HCT116 (cell line): ENCODE data around the gene HDHD2. TPM values are rescaled to one million over a fixed set of nuclear protein-coding genes. Genes with fewer than 3 reads are reported as not detected.

Experiments
- ATAC-seq: fragments of 200-7000 bp; cut with Tn5 transposase; 2 replicates; pipeline ENCODE4 v1.9.1; 2020; ENCODE audit warnings: mild to moderate bottlenecking, moderate library complexity
- BruUV-seq: library from RNA; stranded (reverse); fragments of 400-500 nt; replicated peaks from 2 replicates; lab custom pipeline; 2021; lab: Mats Ljungman, UMichigan
- CTCF ChIA-PET: fragments of 300-600 bp; sonication (Branson Sonifier 250); formaldehyde crosslinking; loops from one replicate; lab custom pipeline; 2021; ENCODE audit warnings: antibody characterized with exemption; lab: Charles Lee
- POLR2A ChIA-PET: fragments of 300-600, 350-600 bp; sonication (Branson Sonifier 250); formaldehyde crosslinking; loops from one replicate; lab custom pipeline; 2021; ENCODE audit warnings: antibody characterized with exemption; lab: Charles Lee
- RAD21 ChIA-PET, 2 experiments: fragments of 300-600 bp; sonication (Branson Sonifier 250); formaldehyde crosslinking; loops; one replicate each; lab custom pipeline; 2023; ENCODE audit warnings: low total read pairs in 2 of 2; ENCODE audit not compliant: uncharacterized antibody in 2 of 2, unreplicated experiment in 2 of 2, low non-redundant PET in 1 of 2; lab: Charles Lee
- DNase-seq: peaks from one replicate; pipeline ENCODE4 v3.0.0-alpha.2; 2010; ENCODE audit warnings: low read depth, low spot score
- H2AFZ ChIP-seq: fragments of 200-600 bp; shearing (Covaris generic), sonication (generic); 2 replicates; pipeline ENCODE4 v1.6.1; 2017; ENCODE audit warnings: low read depth, mixed run types, mixed read lengths, antibody characterized with exemption, low read length; ENCODE audit not compliant: poor library complexity, severe bottlenecking
- H3K27ac ChIP-seq: 2 replicates; pipeline ENCODE4 v1.5.1; 2012; ENCODE audit warnings: low read depth, low read length
- H3K27me3 ChIP-seq: fragments of 200-600 bp; sonication (generic); 2 replicates; pipeline ENCODE4 v1.6.1; 2016; ENCODE audit warnings: mixed run types, low read length, mixed read lengths; ENCODE audit not compliant: insufficient read depth
- H3K36me3 ChIP-seq, 2 experiments: fragments of 200-500 bp in 1 of 2; fragments of 200-600 bp in 1 of 2; sonication (Bioruptor generic) in 1 of 2; sonication (generic) in 1 of 2; 2 replicates each; pipeline versions ENCODE4 v1.5.1 to v1.6.1; 2014 to 2016; ENCODE audit warnings: low read length in 2 of 2, inconsistent platforms in 1 of 2, mixed read lengths in 1 of 2, mixed run types in 1 of 2; ENCODE audit not compliant: insufficient read depth in 2 of 2, control insufficient read depth in 1 of 2
- H3K4me1 ChIP-seq, 2 experiments: fragments of 200-600 bp in 1 of 2; sonication (generic) in 1 of 2; 2 replicates each; pipeline versions ENCODE4 v1.5.1 to v1.6.1; 2012 to 2017; ENCODE audit warnings: low read length in 2 of 2, inconsistent platforms in 1 of 2, mild to moderate bottlenecking in 1 of 2, mixed read lengths in 1 of 2, mixed run types in 1 of 2, moderate library complexity in 1 of 2; ENCODE audit not compliant: insufficient read depth in 2 of 2, control insufficient read depth in 1 of 2
- H3K4me2 ChIP-seq: fragments of 200-600 bp; sonication (generic); 2 replicates; pipeline ENCODE4 v1.6.1; 2017; ENCODE audit warnings: mixed run types, low read length, mixed read lengths
- H3K4me3 ChIP-seq, 2 experiments: fragments of 200-600 bp in 1 of 2; sonication (generic) in 1 of 2; replicated peaks in 1 of 2; 2 replicates each; pipeline ENCODE4 v1.5.1; 2011 to 2016; ENCODE audit warnings: low read length in 2 of 2, control low read depth in 1 of 2, low read depth in 1 of 2, mild to moderate bottlenecking in 1 of 2, mixed read lengths in 1 of 2, mixed run types in 1 of 2
- H3K79me2 ChIP-seq: fragments of 200-600 bp; sonication (generic); 2 replicates; pipeline ENCODE4 v1.6.1; 2017; ENCODE audit warnings: mild to moderate bottlenecking, mixed run types, low read length, moderate library complexity, mixed read lengths; ENCODE audit not compliant: insufficient read depth
- H3K9ac ChIP-seq: fragments of 200-600 bp; sonication (generic); 2 replicates; pipeline ENCODE4 v1.6.1; 2016; ENCODE audit warnings: low read length, mixed read lengths
- H3K9me2 ChIP-seq: fragments of 200-600 bp; sonication (generic), shearing (Covaris generic); 2 replicates; pipeline ENCODE4 v1.6.1; 2017; ENCODE audit warnings: mixed run types, mild to moderate bottlenecking, moderate library complexity; ENCODE audit not compliant: insufficient read depth
- H3K9me3 ChIP-seq, 2 experiments: fragments of 200-500 bp in 1 of 2; fragments of 200-600 bp in 1 of 2; sonication (Bioruptor generic) in 1 of 2; sonication (generic) in 1 of 2; 2 replicates each; pipeline ENCODE4 v1.6.1; 2014 to 2017; ENCODE audit warnings: low read length in 2 of 2, mixed read lengths in 2 of 2, inconsistent platforms in 1 of 2, low read depth in 1 of 2, mild to moderate bottlenecking in 1 of 2, mixed run types in 1 of 2, moderate library complexity in 1 of 2; ENCODE audit not compliant: control insufficient read depth in 1 of 2, insufficient read depth in 1 of 2
- H4K20me1 ChIP-seq: fragments of 200-600 bp; sonication (generic), shearing (Covaris generic); 2 replicates; pipeline ENCODE4 v1.6.1; 2017; ENCODE audit warnings: mixed run types, mild to moderate bottlenecking, moderate library complexity; ENCODE audit not compliant: insufficient read depth
- CBX3 ChIP-seq: IDR thresholded peaks from 2 replicates; pipeline ENCODE4 v1.6.1; 2012; ENCODE audit warnings: low read depth
- CEBPB ChIP-seq: IDR thresholded peaks from 2 replicates; pipeline ENCODE4 v1.6.1; 2012; ENCODE audit warnings: low read depth
- EGR1 ChIP-seq: IDR thresholded peaks from 2 replicates; pipeline ENCODE4 v1.6.1; 2012; ENCODE audit warnings: low read depth
- EZH2 ChIP-seq: fragments of 200-600 bp; sonication (generic); IDR thresholded peaks from 2 replicates; pipeline ENCODE4 v1.6.1; 2017; ENCODE audit warnings: antibody characterized with exemption, mixed run types
- EZH2phosphoT487 ChIP-seq: fragments of 200-600 bp; IDR thresholded peaks from 2 replicates; pipeline ENCODE4 v1.6.1; 2018; ENCODE audit warnings: antibody characterized with exemption, borderline replicate concordance
- FOSL1 ChIP-seq: IDR thresholded peaks from 2 replicates; pipeline ENCODE4 v1.6.1; 2012; ENCODE audit warnings: low read depth
- JUND ChIP-seq: IDR thresholded peaks from 2 replicates; pipeline ENCODE4 v1.6.1; 2012
- POLR2A ChIP-seq: IDR thresholded peaks from 2 replicates; pipeline ENCODE4 v1.7.0; 2011; ENCODE audit warnings: borderline replicate concordance; ENCODE audit not compliant: insufficient read depth, insufficient read length; ENCODE audit errors: extremely low read depth
- POLR2AphosphoS5 ChIP-seq: IDR thresholded peaks from 2 replicates; pipeline ENCODE4 v1.6.1; 2011; ENCODE audit warnings: mild to moderate bottlenecking, low read depth, low read length, moderate library complexity
- RAD21 ChIP-seq: IDR thresholded peaks from 2 replicates; pipeline ENCODE4 v1.6.1; 2012; ENCODE audit warnings: low read depth, mild to moderate bottlenecking
- SIN3A ChIP-seq: IDR thresholded peaks from 2 replicates; pipeline ENCODE4 v1.6.1; 2012; ENCODE audit warnings: low read depth
- SP1 ChIP-seq: IDR thresholded peaks from 2 replicates; pipeline ENCODE4 v1.6.1; 2012; ENCODE audit warnings: low read depth
- SRF ChIP-seq: IDR thresholded peaks from 2 replicates; pipeline ENCODE4 v1.6.1; 2012; ENCODE audit warnings: low read depth
- TCF7L2 ChIP-seq: IDR thresholded peaks from 2 replicates; pipeline ENCODE4 v1.7.0; 2011; ENCODE audit warnings: borderline replicate concordance, inconsistent platforms; ENCODE audit not compliant: insufficient read depth, insufficient read length; ENCODE audit errors: extremely low read depth
- YY1 ChIP-seq: IDR thresholded peaks from 2 replicates; pipeline ENCODE4 v1.6.1; 2011; ENCODE audit warnings: low read length, low read depth, moderate library complexity, mild to moderate bottlenecking; ENCODE audit not compliant: insufficient replicate concordance; ENCODE audit errors: extremely low read depth
- intact Hi-C: fragments of 100-400 bp; cut with micrococcal nuclease; formaldehyde crosslinking; loops from 2 replicates; pipeline ENCODE4 v1.10.0; 2022
- total RNA-seq: library from RNA; stranded (reverse); gene quantifications from one replicate; pipeline ENCODE4 v1.2.1, GENCODE V29; 2021; ENCODE audit not compliant: unreplicated experiment
- TF ChIP-seq, protein P1 (sequence below), 3 experiments: fragments of 200-600 bp in 1 of 3; sonication (generic) in 1 of 3; IDR thresholded peaks in 2 of 3; conservative IDR thresholded peaks in 1 of 3; 2 replicates each; pipeline ENCODE4 v1.5.1; 2012 to 2017; ENCODE audit warnings: low read depth in 2 of 3, low read length in 2 of 3, antibody characterized with exemption in 1 of 3, borderline replicate concordance in 1 of 3, control low read depth in 1 of 3, mild to moderate bottlenecking in 1 of 3, mixed read lengths in 1 of 3, mixed run types in 1 of 3, moderate library complexity in 1 of 3; ENCODE audit not compliant: insufficient read depth in 1 of 3
- TF ChIP-seq, protein P2 (sequence below): IDR thresholded peaks from 2 replicates; pipeline ENCODE4 v1.6.1; 2012
- TF ChIP-seq, protein P3 (sequence below): IDR thresholded peaks from 2 replicates; pipeline ENCODE4 v1.6.1; 2012

The HDHD2 gene
- total RNA-seq, 1 experiment from 2014 or later: 29.1 TPM

DNA sequence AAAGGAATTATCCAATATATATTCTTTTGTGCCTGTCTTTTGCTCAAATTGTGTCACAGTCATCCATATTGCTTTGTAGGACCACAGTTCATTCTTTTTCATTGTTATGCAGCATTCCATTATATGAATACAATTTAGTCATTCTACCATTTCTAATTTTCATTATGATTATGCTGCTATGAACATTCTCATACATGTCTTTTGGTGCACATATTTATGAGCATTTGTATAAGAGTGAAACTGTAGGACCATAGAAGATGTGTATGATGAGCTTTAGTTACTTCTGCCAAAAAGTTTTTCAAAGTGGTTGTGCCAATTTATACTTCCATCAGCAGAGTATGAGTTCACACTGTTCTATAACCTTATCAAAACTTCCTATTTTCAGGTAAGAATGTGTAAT lies 18.2 kb upstream of the HDHD2 start:
- intact Hi-C loops: no loop called here
- H3K4me3 ChIP-seq: no peak overlapping the region
- DNase-seq (no peak), ATAC-seq (no peak)
- H3K36me3 ChIP-seq: no peaks in the 10 kb centered on the region
- H4K20me1 ChIP-seq: no peaks in the 10 kb centered on the region
- TF ChIP-seq SRF (no peak), SIN3A (no peak), FOSL1 (no peak), POLR2AphosphoS5 (no peak), CBX3 (no peak), POLR2A (no peak), RAD21 (no peak), EZH2phosphoT487 (no peak), JUND (no peak), YY1 (no peak), EZH2 (no peak), EGR1 (no peak), CEBPB (no peak), SP1 (no peak), TCF7L2 (no peak)
- TF ChIP-seq, protein P1, sequence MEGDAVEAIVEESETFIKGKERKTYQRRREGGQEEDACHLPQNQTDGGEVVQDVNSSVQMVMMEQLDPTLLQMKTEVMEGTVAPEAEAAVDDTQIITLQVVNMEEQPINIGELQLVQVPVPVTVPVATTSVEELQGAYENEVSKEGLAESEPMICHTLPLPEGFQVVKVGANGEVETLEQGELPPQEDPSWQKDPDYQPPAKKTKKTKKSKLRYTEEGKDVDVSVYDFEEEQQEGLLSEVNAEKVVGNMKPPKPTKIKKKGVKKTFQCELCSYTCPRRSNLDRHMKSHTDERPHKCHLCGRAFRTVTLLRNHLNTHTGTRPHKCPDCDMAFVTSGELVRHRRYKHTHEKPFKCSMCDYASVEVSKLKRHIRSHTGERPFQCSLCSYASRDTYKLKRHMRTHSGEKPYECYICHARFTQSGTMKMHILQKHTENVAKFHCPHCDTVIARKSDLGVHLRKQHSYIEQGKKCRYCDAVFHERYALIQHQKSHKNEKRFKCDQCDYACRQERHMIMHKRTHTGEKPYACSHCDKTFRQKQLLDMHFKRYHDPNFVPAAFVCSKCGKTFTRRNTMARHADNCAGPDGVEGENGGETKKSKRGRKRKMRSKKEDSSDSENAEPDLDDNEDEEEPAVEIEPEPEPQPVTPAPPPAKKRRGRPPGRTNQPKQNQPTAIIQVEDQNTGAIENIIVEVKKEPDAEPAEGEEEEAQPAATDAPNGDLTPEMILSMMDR (IDR thresholded peaks at IDR 0.05 in 2 of 3, conservative IDR thresholded peaks at IDR 0.05 in 1 of 3; ENCODE audit: borderline replicate concordance in 1 of 3, insufficient read depth in 1 of 3, low read depth in 2 of 3, low read length in 2 of 3): no peak
- TF ChIP-seq, protein P2, sequence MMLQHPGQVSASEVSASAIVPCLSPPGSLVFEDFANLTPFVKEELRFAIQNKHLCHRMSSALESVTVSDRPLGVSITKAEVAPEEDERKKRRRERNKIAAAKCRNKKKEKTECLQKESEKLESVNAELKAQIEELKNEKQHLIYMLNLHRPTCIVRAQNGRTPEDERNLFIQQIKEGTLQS: no peak
- TF ChIP-seq, protein P3, sequence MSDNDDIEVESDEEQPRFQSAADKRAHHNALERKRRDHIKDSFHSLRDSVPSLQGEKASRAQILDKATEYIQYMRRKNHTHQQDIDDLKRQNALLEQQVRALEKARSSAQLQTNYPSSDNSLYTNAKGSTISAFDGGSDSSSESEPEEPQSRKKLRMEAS: no peak
- no peaks in the 10 kb centered on the region for H3K4me1 ChIP-seq
- RAD21 ChIA-PET: no interaction called here
- POLR2A ChIA-PET: interaction anchor here (0.6 kb wide), 1 partner anchor 147 kb away, joined by 3 read pairs; no protein-coding TSS in a partner anchor
- BruUV-seq: no TSS peak
- H3K9ac ChIP-seq: no peak overlapping the region
- no peak overlapping the region for H2AFZ ChIP-seq
- H3K27me3 ChIP-seq: no peaks in the 10 kb centered on the region
- H3K27ac ChIP-seq: no peak overlapping the region
- CTCF ChIA-PET: no interaction called here
- H3K9me2 ChIP-seq: no peaks in the 10 kb centered on the region
- H3K4me2 ChIP-seq: no peak overlapping the region
- H3K9me3 ChIP-seq: no peaks in the 10 kb centered on the region
- H3K79me2 ChIP-seq: peaks cover 98% of the 10 kb centered on the region
